Muscle of back (tissue), 11 donors: ENCODE measurements around the gene KRTAP10-10. TPM values are rescaled to one million over a fixed set of nuclear protein-coding genes. Genes with fewer than 3 reads are reported as not detected.
"Not testable (repeated sequence)": the region's sequence is repeated elsewhere in the genome, so short reads cannot be mapped to it uniquely, and the experiment has no call there.

Experiments
- DNase-seq, 3 donors: peaks; one replicate each; pipeline versions ENCODE4 v3.0.0 to v3.0.0-alpha.2; 2013
- polyA plus RNA-seq, 10 donors: library from polyadenylated mRNA; unstranded; fragments of 120-200 nt; gene quantifications; one replicate each; pipeline ENCODE4 v1.2.1, GENCODE V29; 2013; ENCODE audit not compliant: insufficient read length in 10 of 10

Gene KRTAP10-10
- polyA plus RNA-seq, 10 donors = not detected

DNA sequence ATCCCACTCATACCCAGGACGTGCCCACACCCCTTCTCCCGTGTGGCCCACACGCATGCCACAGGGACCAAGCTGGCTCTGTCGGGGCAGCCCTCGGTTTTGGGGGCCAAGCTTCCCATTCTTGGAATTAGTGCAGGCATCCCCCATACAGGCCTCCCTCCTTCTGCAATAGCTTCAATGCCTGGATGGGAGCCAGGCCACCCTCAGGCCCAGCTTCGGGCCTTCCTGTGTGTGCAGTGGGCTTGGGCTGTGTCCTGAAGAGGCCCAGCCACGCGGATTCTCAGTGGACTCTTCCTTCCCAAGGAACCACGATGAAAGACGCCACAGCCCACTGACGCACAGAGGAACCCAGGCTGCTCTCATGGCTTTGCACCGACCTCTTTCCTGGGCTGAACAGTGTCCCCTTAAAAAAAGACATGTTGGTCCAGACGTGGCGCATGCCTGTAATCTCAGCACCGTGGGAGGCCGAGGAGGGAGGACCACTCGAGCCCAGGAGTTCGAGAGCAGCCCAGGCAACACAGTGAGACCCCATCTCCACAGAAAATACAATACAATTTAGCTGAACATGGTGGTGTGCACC is 12.5 kb downstream of the KRTAP10-10 start:
- DNase-seq = peak in 1 of 3 donors; percentile 22

- DNase-seq = no peak
Observed at GRCh38 chr21:44650265-44650972, 13.3 kb downstream of the KRTAP10-10 start.

DNA sequence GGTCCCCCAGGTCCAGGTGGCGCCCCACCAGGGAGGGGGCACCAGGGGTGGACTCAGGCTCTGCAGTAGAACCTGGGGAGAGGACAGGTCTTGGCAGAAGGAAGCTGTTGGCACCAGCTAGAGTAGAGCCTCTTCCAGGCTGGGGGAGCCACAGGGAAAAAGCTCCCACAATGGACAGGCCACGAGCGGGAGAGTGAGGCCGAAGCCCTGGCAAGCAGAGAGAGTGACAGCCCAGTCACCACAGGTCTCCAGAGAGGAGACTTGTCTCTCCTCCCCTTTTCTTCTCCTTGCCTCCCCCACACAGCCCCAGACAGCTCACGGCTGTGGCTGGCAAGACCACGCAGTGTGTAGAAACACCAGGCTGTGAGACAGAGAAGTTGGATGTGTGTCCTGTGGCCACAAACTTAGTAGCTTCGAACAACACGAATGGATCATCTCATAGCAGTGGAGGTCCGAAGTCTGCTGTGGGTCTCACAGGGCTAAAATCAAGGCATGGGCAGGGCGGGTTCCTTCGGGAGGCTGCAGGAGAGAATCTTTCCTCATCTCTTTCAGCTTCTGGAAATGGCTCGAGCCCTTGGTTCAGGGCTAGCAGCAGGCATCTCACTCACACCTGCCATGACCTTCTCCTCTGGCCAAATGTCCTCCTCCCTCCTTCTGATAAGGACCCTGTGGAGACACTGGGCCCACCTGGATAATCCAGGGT is 14.0 kb downstream of the KRTAP10-10 start:
- DNase-seq = no peak

DNA sequence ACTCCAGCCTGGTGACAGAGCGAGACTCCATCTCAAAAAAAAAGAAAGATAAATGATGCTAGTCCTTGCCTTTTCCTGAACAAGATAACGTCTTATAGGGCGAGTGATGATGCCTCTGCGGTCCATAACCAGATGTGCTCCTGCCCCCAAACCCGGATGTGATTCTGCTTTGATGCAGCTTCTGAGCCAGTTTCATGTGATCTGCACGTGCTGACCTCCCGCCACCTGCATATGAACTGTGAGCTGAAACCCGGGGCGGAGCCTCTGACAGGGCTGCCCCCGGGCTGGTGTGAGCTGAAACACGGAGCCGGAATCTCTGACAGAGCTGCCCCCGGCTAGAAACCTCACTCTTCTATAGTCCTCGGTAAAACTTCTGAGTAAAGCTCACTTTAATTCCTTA is 16.0 kb downstream of the KRTAP10-10 start:
- no peak for DNase-seq

DNA sequence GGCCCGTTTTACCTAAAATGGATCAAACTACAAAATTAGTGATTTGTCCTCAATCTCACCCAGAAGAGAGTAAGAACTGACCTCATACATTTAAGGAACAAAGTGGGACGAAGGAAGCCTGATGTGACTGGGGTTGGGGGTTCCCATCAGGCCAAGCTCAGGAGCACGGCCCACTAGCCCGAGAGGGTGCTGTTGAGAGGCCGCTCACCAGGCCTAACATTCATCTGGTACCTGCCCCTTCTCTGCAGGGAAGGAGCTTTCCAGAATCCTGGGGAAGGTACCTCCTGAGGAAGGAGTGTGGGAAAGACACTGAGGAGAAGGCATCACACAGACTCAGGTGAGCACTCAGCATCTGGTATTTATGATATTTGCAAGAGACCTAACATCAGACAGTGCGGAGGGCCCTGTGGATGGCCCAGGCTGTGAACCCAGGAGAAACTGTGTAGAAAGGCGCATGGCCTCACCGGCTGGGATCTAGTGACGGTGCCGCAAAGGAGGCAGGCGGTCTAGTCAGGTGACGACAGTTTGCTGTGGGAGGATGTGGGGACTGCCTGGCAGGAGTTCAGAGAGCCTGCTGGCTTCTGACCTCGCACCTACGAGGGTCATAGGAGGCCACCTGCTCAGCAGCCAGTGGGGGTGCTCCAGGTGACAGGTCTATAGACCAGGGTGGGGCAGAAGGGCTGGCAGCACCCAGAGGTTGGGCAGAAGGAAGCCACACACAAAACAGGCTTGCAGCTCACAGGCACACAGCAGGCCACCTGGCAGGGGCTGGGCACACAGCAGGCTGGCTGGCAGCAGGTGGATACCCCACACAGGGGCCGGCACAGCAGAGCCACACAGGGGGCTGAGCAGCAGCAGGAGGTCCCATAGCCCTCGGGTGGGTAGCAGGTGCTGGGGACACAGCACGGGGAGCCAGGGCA is 16.8 kb downstream of the KRTAP10-10 start:
- DNase-seq = no peak

GRCh38 chr21:44654576-44655175 is 17.5 kb downstream of the KRTAP10-10 start, which contains the start of gene KRTAP12-4:
Gene KRTAP12-4 (minus strand): TSS chr21:44654659. CDS start chr21:44654614, 45 bp downstream.
- DNase-seq = no peak

GRCh38 chr21:44656868-44657267 is 19.7 kb downstream of the KRTAP10-10 start:
- no peak for DNase-seq

DNA sequence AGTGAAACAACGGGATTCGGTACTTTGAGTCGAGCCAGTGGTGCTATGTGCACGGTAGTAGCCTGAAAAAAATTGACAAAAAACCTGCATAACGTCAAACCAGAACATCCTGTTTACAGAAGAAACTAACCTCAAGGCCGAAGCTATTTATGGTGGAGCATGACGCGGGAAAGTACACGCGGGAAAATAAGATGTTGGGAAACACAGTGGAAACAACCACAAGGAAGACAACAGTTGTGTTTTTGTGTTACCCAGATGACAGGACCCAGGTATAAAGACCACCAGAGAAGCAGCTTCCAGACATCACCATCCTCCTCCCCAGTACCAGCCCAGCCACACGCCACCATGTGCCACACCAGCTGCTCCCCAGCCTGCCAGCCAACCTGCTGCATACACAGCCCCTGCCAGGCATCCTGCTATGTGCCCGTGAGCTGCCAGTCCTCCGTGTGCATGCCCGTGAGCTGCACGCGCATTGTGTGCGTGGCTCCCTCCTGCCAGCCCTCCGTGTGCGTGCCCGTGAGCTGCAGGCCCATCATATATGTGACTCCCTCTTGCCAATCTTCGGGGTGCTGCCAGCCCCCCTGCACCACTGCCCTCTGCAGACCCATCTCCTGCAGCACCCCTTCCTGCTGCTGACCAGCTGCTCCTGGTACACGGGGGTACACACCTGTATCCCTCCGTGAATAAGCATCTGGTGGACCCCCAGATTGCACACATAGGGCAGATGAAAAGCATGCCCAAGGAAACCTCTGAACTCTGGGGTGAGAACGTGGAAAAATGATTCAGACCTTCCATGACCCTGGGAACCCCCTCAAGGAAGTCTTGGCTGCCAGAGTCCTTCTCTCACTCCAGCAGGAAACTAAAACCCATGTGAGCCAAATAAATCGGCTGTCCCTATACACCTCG is 20.7 kb downstream of the KRTAP10-10 start, which contains the start of gene KRTAP12-3:
TSS of gene KRTAP12-3 (plus strand) at position 298 of the 906 bp plus-strand sequence. CDS start at position 346, 48 bp downstream.
- DNase-seq = no peak

GRCh38 chr21:44658541-44658910 is 21.4 kb downstream of the KRTAP10-10 start:
- DNase-seq = no peak

DNA sequence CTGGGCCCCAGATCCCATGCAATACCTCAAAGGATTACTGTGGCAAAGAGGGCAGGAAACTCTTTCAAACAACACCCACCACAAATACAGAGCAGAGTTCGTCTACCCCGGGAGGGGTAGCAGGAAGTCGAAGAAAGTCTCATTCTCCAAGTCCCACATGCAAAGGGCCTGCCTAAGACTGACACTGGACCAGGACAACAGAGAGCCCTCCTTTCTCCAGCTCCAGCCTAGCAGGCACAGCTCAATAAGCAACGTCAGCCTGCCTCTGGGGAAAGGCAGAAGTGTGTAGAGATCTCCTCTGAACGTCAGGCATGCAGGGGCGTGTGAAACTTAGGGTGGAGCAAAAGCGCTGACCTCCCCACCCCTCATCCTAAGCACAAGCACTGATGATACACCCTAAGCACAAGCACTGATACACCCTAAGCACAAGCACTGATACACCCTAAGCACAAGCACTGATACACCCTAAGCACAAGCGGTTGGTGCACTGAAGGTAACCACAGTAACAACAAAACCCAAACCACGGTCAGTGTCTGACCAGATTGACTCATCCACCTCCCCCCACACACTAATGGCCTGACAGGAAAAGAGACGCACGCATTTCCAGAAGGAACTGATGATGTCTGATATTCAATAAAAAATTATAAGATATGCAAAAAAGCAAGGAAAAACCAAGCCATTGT is 21.9 kb downstream of the KRTAP10-10 start:
- DNase-seq = no peak

DNA sequence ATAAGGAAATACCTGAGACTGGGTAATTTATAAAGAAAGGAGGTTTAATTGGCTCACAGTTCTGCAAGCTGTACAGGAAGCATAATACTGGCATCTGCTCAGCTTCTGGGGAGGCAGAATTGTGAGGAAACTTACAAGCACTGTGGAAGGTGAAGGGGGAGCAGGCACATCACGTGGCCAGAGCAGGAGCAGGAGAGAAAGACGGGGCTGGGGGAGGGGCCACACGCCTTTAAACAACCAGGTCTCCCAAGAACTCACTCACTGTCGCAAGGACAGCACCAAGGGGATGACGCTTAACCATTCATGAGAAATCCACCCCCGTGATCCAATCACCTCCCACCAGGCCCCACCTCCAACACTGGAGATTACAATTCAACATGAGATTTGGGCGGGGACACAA is 24.4 kb downstream of the KRTAP10-10 start:
- not testable (repeated sequence) for DNase-seq

GRCh38 chr21:44664691-44665090 is 27.5 kb downstream of the KRTAP10-10 start:
- no peak for DNase-seq

DNA sequence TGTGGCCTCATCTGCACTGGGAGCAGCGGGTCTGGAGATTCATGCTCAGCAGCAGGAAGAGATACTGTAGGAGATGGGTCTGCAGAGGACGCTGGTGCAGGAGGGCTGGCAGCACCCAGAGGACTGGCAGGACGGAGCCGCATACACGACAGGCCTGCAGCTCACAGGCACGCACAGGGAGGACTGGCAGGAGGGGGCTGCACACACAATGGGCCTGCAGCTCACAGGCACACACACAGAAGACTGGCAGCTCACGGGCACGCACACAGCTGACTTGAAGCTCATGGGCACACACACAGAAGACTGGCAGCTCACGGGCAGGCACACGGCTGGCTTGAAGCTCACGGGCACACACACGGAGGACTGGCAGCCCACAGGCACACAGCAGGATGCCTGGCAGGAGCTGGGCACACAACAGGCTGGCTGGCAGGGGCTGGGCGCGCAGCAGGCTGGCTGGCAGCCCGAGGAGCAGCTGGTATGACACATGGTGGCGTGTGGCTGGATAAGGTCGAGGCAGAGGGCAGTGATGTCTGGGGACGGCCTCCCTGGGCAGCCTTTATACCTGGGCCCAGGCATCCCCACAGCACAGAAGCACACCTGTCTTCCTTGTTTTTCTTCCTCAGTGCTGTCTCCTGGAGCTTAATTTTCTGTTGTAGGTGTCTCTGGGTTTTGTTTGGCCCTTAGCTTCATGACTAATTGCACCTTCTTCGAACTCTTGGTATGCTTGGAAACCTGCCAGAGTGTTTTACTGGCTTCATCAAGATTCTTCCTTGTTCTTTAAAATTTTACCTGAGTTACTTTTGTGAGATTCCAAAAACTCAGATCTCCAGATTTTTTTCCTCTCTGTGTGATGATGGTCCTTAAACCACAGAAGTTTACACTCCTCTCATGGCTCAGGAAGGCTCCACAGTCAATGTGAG is 29.5 kb downstream of the KRTAP10-10 start, which contains the start of gene KRTAP12-2:
TSS of gene KRTAP12-2 (minus strand) at position 527 of the 920 bp plus-strand sequence. CDS start at position 486, 41 bp downstream.
- no peak for DNase-seq

GRCh38 chr21:44667612-44668011 is 30.5 kb downstream of the KRTAP10-10 start:
- DNase-seq = no peak

- no peak for DNase-seq
Observed at GRCh38 chr21:44670642-44671432, 33.7 kb downstream of the KRTAP10-10 start.

GRCh38 chr21:44671911-44672310 is 34.8 kb downstream of the KRTAP10-10 start:
- no peak for DNase-seq

GRCh38 chr21:44677881-44678280 is 40.7 kb downstream of the KRTAP10-10 start:
- no peak for DNase-seq
